HepG2 (cell line): ENCODE measurements around the gene WDR54. TPM values are rescaled to one million over a fixed set of nuclear protein-coding genes. Genes with fewer than 3 reads are reported as not detected.

Experiments
- ASH2L ChIP-seq: fragments of 300-600, 200-600 bp; sonication (generic); IDR thresholded peaks from 2 replicates; pipeline ENCODE4 v1.7.0; 2017; ENCODE audit warnings: low read depth, mild to moderate bottlenecking, moderate library complexity, mixed read lengths, low read length; ENCODE audit not compliant: insufficient read length
- HNF4A ChIP-seq: sonication (generic); formaldehyde crosslinking; IDR thresholded peaks from 2 replicates; pipeline ENCODE4 v1.4.0; 2020; ENCODE audit warnings: missing genetic modification reagents
- MTF1 ChIP-seq: sonication (generic); formaldehyde crosslinking; IDR thresholded peaks from 2 replicates; pipeline ENCODE4 v1.5.0; 2020; ENCODE audit warnings: missing genetic modification reagents
- MXD1 ChIP-seq: sonication (generic); formaldehyde crosslinking; IDR thresholded peaks from 2 replicates; pipeline ENCODE4 v1.4.0; 2020; ENCODE audit warnings: mild to moderate bottlenecking, missing genetic modification reagents
- PAF1 ChIP-seq: IDR thresholded peaks from 2 replicates; pipeline ENCODE4 v1.6.1; 2016; ENCODE audit warnings: missing genetic modification reagents, missing compliant biosample characterization
- PAX8 ChIP-seq: sonication (generic); formaldehyde crosslinking; IDR thresholded peaks from 2 replicates; pipeline ENCODE4 v1.8.0; 2022; ENCODE audit warnings: mild to moderate bottlenecking, missing genetic modification reagents, borderline replicate concordance
- SNAI1 ChIP-seq: sonication (generic); formaldehyde crosslinking; IDR thresholded peaks from 2 replicates; pipeline ENCODE4 v1.5.0; 2020; ENCODE audit warnings: mild to moderate bottlenecking, missing genetic modification reagents, borderline replicate concordance
- SNAPC2 ChIP-seq: sonication (generic); formaldehyde crosslinking; IDR thresholded peaks from 2 replicates; pipeline ENCODE4 v1.8.1; 2022; ENCODE audit warnings: mild to moderate bottlenecking, missing genetic modification reagents
- ZBTB21 ChIP-seq: sonication (generic); formaldehyde crosslinking; IDR thresholded peaks from 2 replicates; pipeline ENCODE4 v1.4.0; 2020; ENCODE audit warnings: missing genetic modification reagents
- ZBTB39 ChIP-seq: sonication (generic); formaldehyde crosslinking; IDR thresholded peaks from 2 replicates; pipeline ENCODE4 v1.5.0; 2020; ENCODE audit warnings: missing genetic modification reagents
- ZFP36 ChIP-seq: fragments of 150-350 bp; IDR thresholded peaks from 2 replicates; pipeline ENCODE4 v1.6.1; 2018; ENCODE audit warnings: borderline replicate concordance, low read length, low read depth; ENCODE audit not compliant: partially characterized antibody
- ZFP90 ChIP-seq: sonication (generic); formaldehyde crosslinking; IDR thresholded peaks from 2 replicates; pipeline ENCODE4 v1.8.0; 2022; ENCODE audit warnings: missing genetic modification reagents, mild to moderate bottlenecking, inconsistent platforms, borderline replicate concordance
- ZFP91 ChIP-seq: sonication (generic); formaldehyde crosslinking; IDR thresholded peaks from 2 replicates; pipeline ENCODE4 v1.9.0; 2022; ENCODE audit warnings: missing genetic modification reagents, mild to moderate bottlenecking, borderline replicate concordance
- ZNF549 ChIP-seq: sonication (generic); formaldehyde crosslinking; IDR thresholded peaks from 2 replicates; pipeline ENCODE4 v1.5.0; 2020; ENCODE audit warnings: missing genetic modification reagents
- ZNF552 ChIP-seq: sonication (generic); formaldehyde crosslinking; IDR thresholded peaks from 2 replicates; pipeline ENCODE4 v1.9.0; 2022; ENCODE audit warnings: missing genetic modification reagents, mild to moderate bottlenecking, borderline replicate concordance
- ZNF556 ChIP-seq: sonication (generic); formaldehyde crosslinking; IDR thresholded peaks from 2 replicates; pipeline ENCODE4 v1.4.0; 2020; ENCODE audit warnings: mild to moderate bottlenecking, missing genetic modification reagents, borderline replicate concordance
- ZNF614 ChIP-seq: IDR thresholded peaks from 2 replicates; pipeline ENCODE4 v1.6.1; 2018; ENCODE audit warnings: missing biosample characterization, missing genetic modification reagents, inconsistent platforms, borderline replicate concordance
- ZNF766 ChIP-seq: sonication (generic); formaldehyde crosslinking; IDR thresholded peaks from 2 replicates; pipeline ENCODE4 v1.5.0; 2020; ENCODE audit warnings: missing genetic modification reagents, borderline replicate concordance
- ZNF773 ChIP-seq: sonication (generic); formaldehyde crosslinking; IDR thresholded peaks from 2 replicates; pipeline ENCODE4 v1.4.0; 2020; ENCODE audit warnings: missing genetic modification reagents, borderline replicate concordance
- ZNF839 ChIP-seq: sonication (generic); formaldehyde crosslinking; IDR thresholded peaks from 2 replicates; pipeline ENCODE4 v1.4.0; 2020; ENCODE audit warnings: missing genetic modification reagents, mild to moderate bottlenecking, borderline replicate concordance
- polyA plus RNA-seq, 8 experiments: library from polyadenylated mRNA; depleted of rRNA in 3 of 8; stranded (reverse) in 7 of 8; unstranded in 1 of 8; fragments of >200 nt; fragmentation: Illumina TruSeq in 4 of 8; extraction: Trizol in 4 of 8; gene quantifications; 2 replicates each; pipeline versions ENCODE4 v1.2.1 to v1.2.3, GENCODE V29; 2011 to 2016; ENCODE audit warnings: low read depth in 4 of 8, missing spikeins in 1 of 8, mixed read lengths in 1 of 8; ENCODE audit not compliant: insufficient read depth in 1 of 8
- total RNA-seq, 5 experiments: library from RNA; depleted of rRNA; stranded (reverse); fragments of >200 nt; fragmentation: Illumina TruSeq; extraction: Trizol; gene quantifications; 2 replicates each; pipeline ENCODE4 v1.2.3, GENCODE V29; 2016; ENCODE audit warnings: low read depth in 1 of 5
- TF ChIP-seq, protein P1 (sequence below): sonication (generic); formaldehyde crosslinking; conservative IDR thresholded peaks from 2 replicates; pipeline ENCODE4 v1.8.0; 2022; ENCODE audit warnings: mild to moderate bottlenecking, moderate library complexity, missing genetic modification reagents
- TF ChIP-seq, protein P2 (sequence below): sonication (generic); formaldehyde crosslinking; IDR thresholded peaks from 2 replicates; pipeline ENCODE4 v1.5.0; 2020; ENCODE audit warnings: missing genetic modification reagents

The WDR54 gene
- total and polyA plus RNA-seq, 2 of the 13 experiments (the other 11 are each of a cell fraction or from before 2014, with no cell fraction given), result 2.0 to 17.3 TPM

GRCh38 chr2:74421221-74421870 lies at the start of gene WDR54, which contains the start of gene C2orf81 (continued):
- TF ChIP-seq ZFP91 (CRISPR knock-in tag) (peak; percentile 74), ZNF556 (no peak), ZNF773 (CRISPR knock-in tag) (no peak), MTF1 (CRISPR knock-in tag) (no peak), PAX8 (CRISPR knock-in tag) (no peak), MXD1 (peak; percentile 87), ZNF549 (no peak), SNAI1 (CRISPR knock-in tag) (no peak), ZNF552 (no peak), PAF1 (CRISPR knock-in tag) (no peak), SNAPC2 (no peak), ZFP36 (no peak), HNF4A (CRISPR knock-in tag) (no peak), ZBTB21 (CRISPR knock-in tag) (no peak), ZBTB39 (CRISPR knock-in tag) (no peak), ZNF614 (CRISPR knock-in tag) (no peak), ZNF766 (0 out of 2 replicates have a peak, but pooled peaks have one; percentile 38), ZFP90 (no peak), ASH2L (peak; percentile 39), ZNF839 (CRISPR knock-in tag) (no peak; the same call in 1 of the 2 replicates)
- TF ChIP-seq, protein P1, sequence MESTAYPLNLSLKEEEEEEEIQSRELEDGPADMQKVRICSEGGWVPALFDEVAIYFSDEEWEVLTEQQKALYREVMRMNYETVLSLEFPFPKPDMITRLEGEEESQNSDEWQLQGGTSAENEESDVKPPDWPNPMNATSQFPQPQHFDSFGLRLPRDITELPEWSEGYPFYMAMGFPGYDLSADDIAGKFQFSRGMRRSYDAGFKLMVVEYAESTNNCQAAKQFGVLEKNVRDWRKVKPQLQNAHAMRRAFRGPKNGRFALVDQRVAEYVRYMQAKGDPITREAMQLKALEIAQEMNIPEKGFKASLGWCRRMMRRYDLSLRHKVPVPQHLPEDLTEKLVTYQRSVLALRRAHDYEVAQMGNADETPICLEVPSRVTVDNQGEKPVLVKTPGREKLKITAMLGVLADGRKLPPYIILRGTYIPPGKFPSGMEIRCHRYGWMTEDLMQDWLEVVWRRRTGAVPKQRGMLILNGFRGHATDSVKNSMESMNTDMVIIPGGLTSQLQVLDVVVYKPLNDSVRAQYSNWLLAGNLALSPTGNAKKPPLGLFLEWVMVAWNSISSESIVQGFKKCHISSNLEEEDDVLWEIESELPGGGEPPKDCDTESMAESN (CRISPR knock-in tag), result no peak; the same call in 1 of the 2 replicates
- TF ChIP-seq, protein P2, sequence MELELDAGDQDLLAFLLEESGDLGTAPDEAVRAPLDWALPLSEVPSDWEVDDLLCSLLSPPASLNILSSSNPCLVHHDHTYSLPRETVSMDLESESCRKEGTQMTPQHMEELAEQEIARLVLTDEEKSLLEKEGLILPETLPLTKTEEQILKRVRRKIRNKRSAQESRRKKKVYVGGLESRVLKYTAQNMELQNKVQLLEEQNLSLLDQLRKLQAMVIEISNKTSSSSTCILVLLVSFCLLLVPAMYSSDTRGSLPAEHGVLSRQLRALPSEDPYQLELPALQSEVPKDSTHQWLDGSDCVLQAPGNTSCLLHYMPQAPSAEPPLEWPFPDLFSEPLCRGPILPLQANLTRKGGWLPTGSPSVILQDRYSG, result no peak
